Panc1 (cell line): Measurements from ENCODE around the gene THADA. TPM values are rescaled to one million over a fixed set of nuclear protein-coding genes. Genes with fewer than 3 reads are reported as not detected.

Source experiments
- ATAC-seq: fragments of 200-7000 bp; cut with Tn5 transposase; 2 replicates; pipeline ENCODE4 v1.9.1; 2020; ENCODE audit warnings: mild to moderate bottlenecking, moderate library complexity
- BruUV-seq: library from RNA; stranded (reverse); fragments of 400-500 nt; replicated peaks from 2 replicates; lab custom pipeline; 2021; lab: Mats Ljungman, UMichigan
- CTCF ChIA-PET: fragments of 300-600 bp; sonication (Branson Sonifier 250); formaldehyde crosslinking; loops from one replicate; lab custom pipeline; 2022; ENCODE audit warnings: antibody characterized with exemption; lab: Charles Lee
- POLR2A ChIA-PET: fragments of 300-600 bp; sonication (Branson Sonifier 250); formaldehyde crosslinking; loops from one replicate; lab custom pipeline; 2022; ENCODE audit warnings: antibody characterized with exemption; lab: Charles Lee
- DNase-seq: peaks from one replicate; pipeline ENCODE4 v3.0.0-alpha.2; 2010; ENCODE audit warnings: low read depth, low spot score
- H3K27ac ChIP-seq: 2 replicates; pipeline ENCODE4 v1.5.1; 2011; ENCODE audit warnings: mild to moderate bottlenecking, low read length, inconsistent platforms
- H3K27me3 ChIP-seq: fragments of 200-500 bp; sonication (Bioruptor generic); 2 replicates; pipeline ENCODE4 v1.6.0; 2014; ENCODE audit warnings: low read length, inconsistent platforms; ENCODE audit not compliant: control insufficient read depth, insufficient read depth
- H3K36me3 ChIP-seq: fragments of 200-500 bp; sonication (Bioruptor generic); 2 replicates; pipeline ENCODE4 v1.5.1; 2014; ENCODE audit warnings: inconsistent platforms, mild to moderate bottlenecking, low read length, moderate library complexity; ENCODE audit not compliant: control insufficient read depth, insufficient read depth
- H3K4me1 ChIP-seq: 2 replicates; pipeline ENCODE4 v1.5.1; 2011; ENCODE audit warnings: inconsistent platforms, mild to moderate bottlenecking, low read length, moderate library complexity; ENCODE audit not compliant: control insufficient read depth, insufficient read depth
- H3K4me3 ChIP-seq, 2 experiments: 2 replicates each; pipeline ENCODE4 v1.5.1; 2011 to 2012; ENCODE audit warnings: low read depth in 2 of 2, low read length in 2 of 2, mild to moderate bottlenecking in 2 of 2, inconsistent platforms in 1 of 2, moderate library complexity in 1 of 2
- H3K9me3 ChIP-seq: fragments of 200-500 bp; sonication (Bioruptor generic); 2 replicates; pipeline ENCODE4 v1.5.1; 2014; ENCODE audit warnings: low read depth, mild to moderate bottlenecking, inconsistent platforms, low read length, moderate library complexity; ENCODE audit not compliant: control insufficient read depth, insufficient read depth
- POLR2AphosphoS5 ChIP-seq: IDR thresholded peaks from 2 replicates; pipeline ENCODE4 v1.6.1; 2012; ENCODE audit warnings: mild to moderate bottlenecking, low read depth, low read length, moderate library complexity
- SIN3A ChIP-seq: IDR thresholded peaks from 2 replicates; pipeline ENCODE4 v1.6.1; 2012; ENCODE audit warnings: low read depth, mild to moderate bottlenecking, low read length, moderate library complexity, borderline replicate concordance; ENCODE audit not compliant: insufficient read depth
- TCF7L2 ChIP-seq: IDR thresholded peaks from 2 replicates; pipeline ENCODE4 v1.6.1; 2011; ENCODE audit warnings: mild to moderate bottlenecking, low read depth, low read length, inconsistent platforms
- in situ Hi-C: cut with HindIII; loops from 2 replicates; pipeline ENCODE4 v1.10.0; 2016; ENCODE audit warnings: low sequenced_read_pairs, low pct_unique_long_range_greater_than_20kb
- intact Hi-C: fragments of 100-400 bp; cut with micrococcal nuclease; formaldehyde crosslinking; loops from one replicate; pipeline ENCODE4 v1.10.0; 2022; ENCODE audit not compliant: unreplicated experiment
- total RNA-seq: library from RNA; stranded (reverse); gene quantifications from one replicate; pipeline ENCODE4 v1.2.1, GENCODE V29; 2021; ENCODE audit not compliant: unreplicated experiment
- TF ChIP-seq, protein P1 (sequence below), 2 experiments: IDR thresholded peaks; 2 replicates each; pipeline ENCODE4 v1.6.1; 2011 to 2012; ENCODE audit warnings: low read depth in 2 of 2, control low read depth in 1 of 2, low read length in 1 of 2, mild to moderate bottlenecking in 1 of 2, moderate library complexity in 1 of 2; ENCODE audit not compliant: insufficient read depth in 1 of 2
- TF ChIP-seq, protein P2 (sequence below): fragments of 450-650 bp; IDR thresholded peaks from 2 replicates; pipeline ENCODE4 v1.5.1; 2017; ENCODE audit warnings: mild to moderate bottlenecking

THADA gene
- total RNA-seq, 1 experiment from 2014 or later = 37.2 TPM

DNA sequence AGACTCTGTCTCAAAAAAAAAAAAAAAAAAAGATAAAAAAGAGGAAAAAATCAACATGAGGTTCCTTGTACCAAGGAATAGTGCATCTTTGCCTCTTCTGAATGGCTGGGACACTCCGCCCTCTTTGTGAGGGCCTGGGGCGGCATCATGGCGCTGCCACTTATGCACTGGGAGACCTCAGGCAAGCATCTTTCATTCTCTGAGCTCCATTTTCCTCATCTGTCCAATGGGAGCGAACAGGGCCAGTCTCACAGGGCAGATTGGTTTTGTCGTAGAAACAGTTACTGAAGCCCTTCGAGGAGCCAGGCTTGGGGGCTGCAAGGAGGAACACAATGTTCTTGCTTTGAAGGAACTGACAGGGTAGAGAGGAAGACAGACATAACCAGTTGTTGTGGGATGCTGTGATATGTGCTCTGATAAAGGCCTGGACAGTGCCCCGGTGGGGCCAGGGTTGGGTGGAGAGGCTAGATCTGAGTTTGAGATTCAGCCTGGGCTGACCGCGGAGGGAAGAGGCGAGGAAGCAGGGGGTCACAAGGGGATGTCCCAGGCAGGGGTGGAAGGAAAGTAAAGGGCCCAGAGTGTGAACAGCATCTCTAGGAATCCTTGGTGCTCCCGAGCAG, 383.5 kb downstream of the THADA start:
- BruUV-seq = no TSS peak
- in situ Hi-C loops (no loop called here), intact Hi-C loops (no loop called here)
- H3K9me3 ChIP-seq = no peaks in the 10 kb centered on the region
- no peak overlapping the region for H3K4me3 ChIP-seq
- ChIA-PET CTCF (no interaction called here), POLR2A (no interaction called here)
- no peaks in the 10 kb centered on the region for H3K36me3 ChIP-seq
- no peaks in the 10 kb centered on the region for H3K4me1 ChIP-seq
- no peaks in the 10 kb centered on the region for H3K27me3 ChIP-seq
- no peak for TF ChIP-seq SIN3A
- no peak for TF ChIP-seq TCF7L2
- TF ChIP-seq, protein P1, sequence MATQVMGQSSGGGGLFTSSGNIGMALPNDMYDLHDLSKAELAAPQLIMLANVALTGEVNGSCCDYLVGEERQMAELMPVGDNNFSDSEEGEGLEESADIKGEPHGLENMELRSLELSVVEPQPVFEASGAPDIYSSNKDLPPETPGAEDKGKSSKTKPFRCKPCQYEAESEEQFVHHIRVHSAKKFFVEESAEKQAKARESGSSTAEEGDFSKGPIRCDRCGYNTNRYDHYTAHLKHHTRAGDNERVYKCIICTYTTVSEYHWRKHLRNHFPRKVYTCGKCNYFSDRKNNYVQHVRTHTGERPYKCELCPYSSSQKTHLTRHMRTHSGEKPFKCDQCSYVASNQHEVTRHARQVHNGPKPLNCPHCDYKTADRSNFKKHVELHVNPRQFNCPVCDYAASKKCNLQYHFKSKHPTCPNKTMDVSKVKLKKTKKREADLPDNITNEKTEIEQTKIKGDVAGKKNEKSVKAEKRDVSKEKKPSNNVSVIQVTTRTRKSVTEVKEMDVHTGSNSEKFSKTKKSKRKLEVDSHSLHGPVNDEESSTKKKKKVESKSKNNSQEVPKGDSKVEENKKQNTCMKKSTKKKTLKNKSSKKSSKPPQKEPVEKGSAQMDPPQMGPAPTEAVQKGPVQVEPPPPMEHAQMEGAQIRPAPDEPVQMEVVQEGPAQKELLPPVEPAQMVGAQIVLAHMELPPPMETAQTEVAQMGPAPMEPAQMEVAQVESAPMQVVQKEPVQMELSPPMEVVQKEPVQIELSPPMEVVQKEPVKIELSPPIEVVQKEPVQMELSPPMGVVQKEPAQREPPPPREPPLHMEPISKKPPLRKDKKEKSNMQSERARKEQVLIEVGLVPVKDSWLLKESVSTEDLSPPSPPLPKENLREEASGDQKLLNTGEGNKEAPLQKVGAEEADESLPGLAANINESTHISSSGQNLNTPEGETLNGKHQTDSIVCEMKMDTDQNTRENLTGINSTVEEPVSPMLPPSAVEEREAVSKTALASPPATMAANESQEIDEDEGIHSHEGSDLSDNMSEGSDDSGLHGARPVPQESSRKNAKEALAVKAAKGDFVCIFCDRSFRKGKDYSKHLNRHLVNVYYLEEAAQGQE (IDR thresholded peaks at IDR 0.05; ENCODE audit: insufficient read depth in 1 of 2, low read depth in 2 of 2, low read length in 1 of 2) = no peak
- TF ChIP-seq, protein P2, sequence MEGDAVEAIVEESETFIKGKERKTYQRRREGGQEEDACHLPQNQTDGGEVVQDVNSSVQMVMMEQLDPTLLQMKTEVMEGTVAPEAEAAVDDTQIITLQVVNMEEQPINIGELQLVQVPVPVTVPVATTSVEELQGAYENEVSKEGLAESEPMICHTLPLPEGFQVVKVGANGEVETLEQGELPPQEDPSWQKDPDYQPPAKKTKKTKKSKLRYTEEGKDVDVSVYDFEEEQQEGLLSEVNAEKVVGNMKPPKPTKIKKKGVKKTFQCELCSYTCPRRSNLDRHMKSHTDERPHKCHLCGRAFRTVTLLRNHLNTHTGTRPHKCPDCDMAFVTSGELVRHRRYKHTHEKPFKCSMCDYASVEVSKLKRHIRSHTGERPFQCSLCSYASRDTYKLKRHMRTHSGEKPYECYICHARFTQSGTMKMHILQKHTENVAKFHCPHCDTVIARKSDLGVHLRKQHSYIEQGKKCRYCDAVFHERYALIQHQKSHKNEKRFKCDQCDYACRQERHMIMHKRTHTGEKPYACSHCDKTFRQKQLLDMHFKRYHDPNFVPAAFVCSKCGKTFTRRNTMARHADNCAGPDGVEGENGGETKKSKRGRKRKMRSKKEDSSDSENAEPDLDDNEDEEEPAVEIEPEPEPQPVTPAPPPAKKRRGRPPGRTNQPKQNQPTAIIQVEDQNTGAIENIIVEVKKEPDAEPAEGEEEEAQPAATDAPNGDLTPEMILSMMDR = no peak
- TF ChIP-seq POLR2AphosphoS5 = no peak
- no peak overlapping the region for H3K27ac ChIP-seq
- ATAC-seq (no peak), DNase-seq (no peak)

DNA sequence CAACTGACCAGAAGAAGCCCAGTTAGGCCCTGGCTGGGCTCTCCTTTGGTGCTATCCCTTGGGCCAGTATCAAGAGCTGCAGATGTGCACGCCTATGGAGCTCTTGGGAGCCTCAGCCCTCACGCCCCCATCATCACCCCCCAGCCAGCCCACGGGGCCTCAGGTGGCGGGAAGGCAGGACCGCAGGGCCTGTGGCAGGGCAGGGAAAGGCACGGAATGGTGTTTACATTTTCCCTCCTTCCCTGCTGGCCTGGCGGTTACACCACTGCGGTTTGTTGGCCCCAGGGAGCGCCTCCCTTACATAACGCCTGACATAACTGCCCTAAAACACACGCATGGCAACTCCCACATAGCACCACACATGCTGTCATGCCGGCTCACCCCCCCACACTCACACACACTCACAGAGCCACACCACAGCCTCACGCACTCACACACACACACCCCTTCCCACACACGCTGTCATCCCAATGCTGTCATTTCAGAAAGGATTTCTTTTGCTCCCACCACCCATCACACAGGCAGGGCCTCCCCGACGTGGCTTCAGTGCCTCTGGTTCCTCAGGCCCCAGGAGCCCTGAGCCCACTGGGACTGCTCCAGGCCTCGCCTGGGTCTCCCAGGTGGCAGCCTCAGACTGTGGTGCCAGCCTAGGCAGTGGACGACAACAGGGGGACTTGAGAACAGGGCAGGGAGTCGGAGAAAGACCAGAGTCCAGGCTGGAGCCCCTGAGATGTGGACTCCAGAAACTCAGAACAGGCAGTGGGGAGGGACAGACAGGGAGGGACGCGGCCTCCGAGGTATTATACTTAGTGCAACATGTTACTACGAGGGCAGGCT, 385.2 kb downstream of the THADA start:
- BruUV-seq = no TSS peak
- intact Hi-C loops = no loop called here
- ATAC-seq (peak; percentile 28; the same call in 1 of the 2 replicates), DNase-seq (no peak)
- TF ChIP-seq SIN3A = no peak
- TF ChIP-seq POLR2AphosphoS5 = no peak
- TF ChIP-seq, protein P1 (IDR thresholded peaks at IDR 0.05; ENCODE audit: insufficient read depth in 1 of 2, low read depth in 2 of 2, low read length in 1 of 2) = no peak
- no peaks in the 10 kb centered on the region for H3K9me3 ChIP-seq
- in situ Hi-C loops = no loop called here
- H3K4me1 ChIP-seq = no peaks in the 10 kb centered on the region
- CTCF ChIA-PET = no interaction called here
- POLR2A ChIA-PET = no interaction called here
- no peak overlapping the region for H3K4me3 ChIP-seq
- H3K27me3 ChIP-seq = no peaks in the 10 kb centered on the region
- no peaks in the 10 kb centered on the region for H3K36me3 ChIP-seq
- no peak overlapping the region for H3K27ac ChIP-seq
